Embryonic facial prominence (tissue), 1 donor: Measurements from ENCODE around the gene CLDN11.

Experiments used
- DNase-seq: peaks from one replicate; pipeline ENCODE4 v3.0.0-alpha.2; 2016; ENCODE audit errors: extremely low spot score

CLDN11 gene

GRCh38 chr3:170426240-170426797 is 7.7 kb downstream of the CLDN11 start:
- DNase-seq = no peak

- DNase-seq = no peak
These were observed 9.4 kb downstream of the CLDN11 start for GRCh38 chr3:170428095-170428494.

GRCh38 chr3:170429050-170429449 is 10.4 kb downstream of the CLDN11 start:
- DNase-seq = no peak

- no peak for DNase-seq
These were observed 12.4 kb downstream of the CLDN11 start for GRCh38 chr3:170431054-170431453.

- no peak for DNase-seq
These were observed 13.7 kb downstream of the CLDN11 start for GRCh38 chr3:170432416-170432815.

- no peak for DNase-seq
These were observed 18.0 kb downstream of the CLDN11 start for GRCh38 chr3:170436697-170437096.

GRCh38 chr3:170437176-170437575 is 18.5 kb downstream of the CLDN11 start:
- no peak for DNase-seq

GRCh38 chr3:170437696-170438407 is 19.2 kb downstream of the CLDN11 start:
- DNase-seq = no peak

- DNase-seq = no peak
These were observed 20.2 kb downstream of the CLDN11 start for GRCh38 chr3:170438836-170439235.

GRCh38 chr3:170440344-170440743 is 21.7 kb downstream of the CLDN11 start:
- no peak for DNase-seq

GRCh38 chr3:170441412-170441811 is 22.7 kb downstream of the CLDN11 start:
- no peak for DNase-seq

- no peak for DNase-seq
These were observed 24.3 kb downstream of the CLDN11 start for GRCh38 chr3:170442947-170443346.

GRCh38 chr3:170443457-170443856 is 24.8 kb downstream of the CLDN11 start:
- DNase-seq = no peak

- no peak for DNase-seq
These were observed 29.9 kb downstream of the CLDN11 start for GRCh38 chr3:170448584-170448983.

- DNase-seq = no peak
These were observed 31.4 kb downstream of the CLDN11 start for GRCh38 chr3:170450039-170450438.

GRCh38 chr3:170454509-170454908 is 35.8 kb downstream of the CLDN11 start:
- no peak for DNase-seq

GRCh38 chr3:170458285-170458684 is 39.6 kb downstream of the CLDN11 start:
- no peak for DNase-seq

- DNase-seq = no peak
These were observed 44.3 kb downstream of the CLDN11 start for GRCh38 chr3:170463011-170463410.

- no peak for DNase-seq
These were observed 47.3 kb downstream of the CLDN11 start for GRCh38 chr3:170465955-170466354.

GRCh38 chr3:170467007-170467406 is 48.3 kb downstream of the CLDN11 start:
- DNase-seq = no peak

- DNase-seq = no peak
These were observed 49.0 kb downstream of the CLDN11 start for GRCh38 chr3:170467571-170468147.

GRCh38 chr3:170469151-170470062 is 50.7 kb downstream of the CLDN11 start:
- DNase-seq = no peak
